Measurements from ENCODE around the gene SH3PXD2A.

SH3PXD2A gene

GRCh38 chr10:103544657-103545310 lies 310.6 kb downstream of the SH3PXD2A start:
- DNase-seq (ENCODE audit: low read depth) = no peak
- in situ Hi-C loops (cut with HindIII; ENCODE audit: low sequenced_read_pairs) = loop anchor here (5.0 kb wide), 1 partner anchor 32 kb away; no protein-coding TSS in a partner anchor
- H3K4me3 ChIP-seq (ENCODE audit: low read depth, low read length) = no peak overlapping the region
- no peak for TF ChIP-seq CTCF (IDR thresholded peaks at IDR 0.05; ENCODE audit: low read depth, low read length, missing control alignments)

All from astrocyte of the cerebellum (primary cell).